Left kidney (tissue), 2 donors: ENCODE results near the gene SLC12A3. TPM values are rescaled to one million over a fixed set of nuclear protein-coding genes. Genes with fewer than 3 reads are reported as not detected.
"Not testable (repeated sequence)": the region's sequence is repeated elsewhere in the genome, so short reads cannot be mapped to it uniquely, and the experiment has no call there.

Experiments used
- DNase-seq: peaks from one replicate; pipeline ENCODE4 v3.0.0-alpha.2; 2013
- polyA plus RNA-seq: library from polyadenylated mRNA; unstranded; fragments of 120-200 nt; gene quantifications from one replicate; pipeline ENCODE4 v1.2.1, GENCODE V29; 2013; ENCODE audit not compliant: insufficient read length

Gene SLC12A3
- polyA plus RNA-seq, 1 donor, result 26.3 TPM

- no peak for DNase-seq
Observed at GRCh38 chr16:56919099-56919800, 54.2 kb downstream of the SLC12A3 start.

- no peak for DNase-seq
Observed at GRCh38 chr16:56921571-56921970, 56.6 kb downstream of the SLC12A3 start.

- DNase-seq, result no peak
Observed at GRCh38 chr16:56923481-56924091, 58.6 kb downstream of the SLC12A3 start.

- DNase-seq, result no peak
Observed at GRCh38 chr16:56927471-56927870, 62.5 kb downstream of the SLC12A3 start.

- DNase-seq, result no peak
Observed at GRCh38 chr16:56929639-56930038, 64.6 kb downstream of the SLC12A3 start.

- DNase-seq, result no peak
Observed at GRCh38 chr16:56930486-56931270, 65.7 kb downstream of the SLC12A3 start.

GRCh38 chr16:56931271-56931891, 66.4 kb downstream of the SLC12A3 start:
- DNase-seq, result no peak

- DNase-seq, result peak; percentile 97
Observed at GRCh38 chr16:56931892-56932720, 67.1 kb downstream of the SLC12A3 start, which contains the start of gene HERPUD1. TSS of gene HERPUD1 (plus strand) at chr16:56932142. CDS start at chr16:56932245, 103 bp downstream.

- DNase-seq, result peak; percentile 50
Observed at GRCh38 chr16:56932721-56933619, 68.0 kb downstream of the SLC12A3 start.

GRCh38 chr16:56933828-56934598, 69.0 kb downstream of the SLC12A3 start:
- no peak for DNase-seq

- not testable (repeated sequence) for DNase-seq
Observed at GRCh38 chr16:56934599-56935145, 69.7 kb downstream of the SLC12A3 start.

GRCh38 chr16:56935201-56935600, 70.2 kb downstream of the SLC12A3 start:
- no peak for DNase-seq

- no peak for DNase-seq
Observed at GRCh38 chr16:56936491-56936890, 71.5 kb downstream of the SLC12A3 start.

GRCh38 chr16:56936950-56937349, 71.9 kb downstream of the SLC12A3 start:
- no peak for DNase-seq

GRCh38 chr16:56938664-56939513, 73.9 kb downstream of the SLC12A3 start:
- no peak for DNase-seq

GRCh38 chr16:56939801-56940200, 74.8 kb downstream of the SLC12A3 start:
- no peak for DNase-seq

- DNase-seq, result no peak
Observed at GRCh38 chr16:56941092-56941491, 76.1 kb downstream of the SLC12A3 start.

- no peak for DNase-seq
Observed at GRCh38 chr16:56941856-56942331, 76.9 kb downstream of the SLC12A3 start.
